IPS-NIHi7 (cell line): Measurements from ENCODE around the gene EEFSEC.

ENCODE experiments used
- DNase-seq: peaks from one replicate; pipeline ENCODE4 v3.0.0; 2012; ENCODE audit warnings: mixed read lengths; ENCODE audit errors: extremely low spot score

The EEFSEC gene

GRCh38 chr3:128185630-128186447 lies 32.6 kb downstream of the EEFSEC start:
- DNase-seq, result no peak

DNA sequence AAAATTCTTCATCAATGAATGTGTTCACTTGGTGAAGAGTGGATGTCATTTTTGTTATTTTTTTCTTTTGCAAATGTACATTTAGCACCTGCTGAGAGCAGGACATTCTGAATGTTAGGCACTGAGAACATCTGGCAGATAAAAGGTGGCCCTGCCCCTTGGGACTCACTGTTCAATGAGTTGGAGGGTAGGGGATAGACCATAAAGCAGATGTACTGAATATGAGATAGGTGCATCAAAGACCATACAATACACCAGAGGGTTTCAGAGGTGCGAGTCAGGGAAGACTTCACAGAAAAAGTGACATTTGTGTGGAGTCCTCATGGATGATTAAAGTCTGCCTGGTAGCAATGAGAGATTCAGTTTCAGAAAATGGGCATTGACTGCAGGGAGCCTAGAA lies 34.2 kb downstream of the EEFSEC start:
- no peak for DNase-seq

DNA sequence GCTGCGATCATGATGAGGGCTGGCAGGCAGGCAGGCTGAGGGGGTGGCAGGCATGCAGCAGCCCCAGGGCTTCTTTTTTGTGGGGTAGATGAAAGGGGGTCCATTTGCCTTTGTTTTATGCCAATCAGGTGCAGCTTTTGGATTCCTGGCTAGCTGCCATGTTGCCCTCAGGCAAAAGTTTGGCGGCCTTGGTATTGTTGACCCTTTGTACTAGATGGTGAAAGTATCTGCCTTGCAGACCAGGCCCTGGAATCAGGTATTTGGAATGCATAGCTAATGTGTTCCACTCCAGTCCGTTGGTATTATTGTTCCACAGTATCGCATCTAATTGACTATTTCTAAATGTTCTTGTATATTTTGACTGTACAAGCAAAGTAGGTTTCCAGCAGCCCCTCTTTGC lies 35.0 kb downstream of the EEFSEC start:
- no peak for DNase-seq

DNA sequence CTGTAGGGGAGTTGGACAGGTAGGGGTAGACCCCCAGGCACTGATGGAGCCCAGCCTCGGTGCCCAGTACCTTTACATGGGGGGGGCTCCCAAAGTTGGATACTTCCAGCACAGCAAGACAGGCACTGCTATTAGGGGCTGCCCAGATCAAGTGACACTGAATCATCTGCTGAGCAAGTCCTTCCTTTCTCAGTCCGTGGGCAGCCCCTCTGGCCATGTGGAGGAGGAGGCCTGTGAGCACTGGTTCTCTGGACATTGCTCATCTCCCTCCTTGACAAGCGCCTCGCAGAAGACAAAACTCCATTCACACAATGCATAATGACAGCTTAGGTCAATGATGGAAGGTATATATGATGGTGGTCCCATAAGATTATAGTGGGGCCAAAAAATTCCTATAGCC lies 35.7 kb downstream of the EEFSEC start:
- no peak for DNase-seq

DNA sequence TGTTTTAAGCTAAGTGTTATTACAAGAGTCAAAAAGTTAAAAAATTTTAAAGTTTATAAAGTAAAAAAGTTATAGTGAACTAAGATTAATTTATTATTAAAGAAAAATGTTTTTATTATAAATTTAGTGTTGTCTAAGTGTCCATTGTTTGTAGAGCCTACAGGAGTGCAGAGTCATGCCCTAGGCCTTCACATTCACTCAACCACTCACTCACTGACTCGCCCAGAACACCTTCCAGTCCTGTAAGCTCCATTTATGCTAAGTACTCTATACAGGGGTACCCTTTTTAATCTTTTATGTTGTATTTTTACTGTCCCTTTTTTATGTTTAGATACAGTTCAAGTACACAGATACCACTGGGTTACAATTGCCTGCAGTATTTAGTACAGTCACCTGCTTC lies 37.2 kb downstream of the EEFSEC start:
- DNase-seq, result no peak

DNA sequence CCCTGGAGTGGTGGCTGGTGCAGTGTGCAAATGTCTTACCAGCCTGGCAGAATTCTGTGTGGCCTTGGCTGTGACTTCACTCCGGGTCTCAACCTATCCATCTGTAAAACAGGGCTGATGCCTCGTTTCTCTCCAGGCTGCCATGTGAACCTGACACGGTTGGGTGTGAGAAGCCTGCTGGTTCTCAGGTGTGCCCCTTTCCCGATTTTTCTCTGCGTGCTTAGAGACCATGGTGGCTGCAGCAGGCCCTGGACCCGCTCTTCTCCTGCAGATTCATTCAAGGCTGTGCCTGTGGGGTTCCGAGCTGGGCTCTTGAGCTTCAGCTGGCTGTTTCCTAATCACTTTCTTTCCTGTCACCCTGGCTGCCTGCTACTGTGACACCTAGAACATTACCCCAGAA lies 38.9 kb downstream of the EEFSEC start:
- no peak for DNase-seq

- DNase-seq, result no peak
Observed at GRCh38 chr3:128193168-128193567, 39.9 kb downstream of the EEFSEC start.

- no peak for DNase-seq
Observed at GRCh38 chr3:128194843-128195242, 41.6 kb downstream of the EEFSEC start.

GRCh38 chr3:128195369-128195768 lies 42.1 kb downstream of the EEFSEC start:
- no peak for DNase-seq

DNA sequence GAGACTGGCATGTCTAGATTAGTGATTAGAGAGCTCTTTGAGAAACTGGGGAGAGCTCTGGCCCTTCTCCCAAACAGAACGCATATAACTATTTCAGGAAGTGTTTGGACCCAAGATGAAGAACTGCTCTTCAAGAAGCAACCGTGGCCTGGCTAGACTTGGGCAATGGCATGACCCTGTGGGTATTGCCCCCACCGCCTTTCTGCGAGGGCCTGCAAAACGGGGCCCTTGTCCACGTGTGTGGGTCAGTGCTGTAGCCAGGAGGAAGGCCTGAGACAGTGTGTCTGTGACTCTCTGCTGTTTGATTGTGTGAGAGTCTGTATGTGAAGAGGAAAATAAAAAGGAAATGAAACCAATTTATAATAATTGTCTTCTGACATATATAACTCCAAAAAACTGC lies 42.5 kb downstream of the EEFSEC start:
- no peak for DNase-seq

DNA sequence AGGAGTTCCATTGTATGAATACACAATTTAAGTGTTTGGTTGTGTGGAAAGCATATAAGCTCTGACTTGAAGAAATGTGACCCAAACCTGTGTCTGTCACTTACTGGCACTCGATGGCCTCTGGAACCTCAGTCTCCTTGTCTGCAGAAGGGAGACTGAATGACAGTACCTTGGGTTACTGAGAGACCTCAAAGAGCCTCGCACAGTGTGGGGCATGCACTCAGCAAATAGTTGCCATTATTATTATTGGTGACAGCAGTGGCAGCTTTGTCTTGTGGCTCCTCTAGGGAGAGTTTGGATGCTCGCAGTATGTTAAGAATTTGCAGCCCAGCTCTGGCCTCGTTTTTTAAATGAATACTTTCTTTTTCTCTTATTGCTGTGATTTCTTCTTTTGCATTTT lies 43.4 kb downstream of the EEFSEC start:
- DNase-seq, result no peak

DNA sequence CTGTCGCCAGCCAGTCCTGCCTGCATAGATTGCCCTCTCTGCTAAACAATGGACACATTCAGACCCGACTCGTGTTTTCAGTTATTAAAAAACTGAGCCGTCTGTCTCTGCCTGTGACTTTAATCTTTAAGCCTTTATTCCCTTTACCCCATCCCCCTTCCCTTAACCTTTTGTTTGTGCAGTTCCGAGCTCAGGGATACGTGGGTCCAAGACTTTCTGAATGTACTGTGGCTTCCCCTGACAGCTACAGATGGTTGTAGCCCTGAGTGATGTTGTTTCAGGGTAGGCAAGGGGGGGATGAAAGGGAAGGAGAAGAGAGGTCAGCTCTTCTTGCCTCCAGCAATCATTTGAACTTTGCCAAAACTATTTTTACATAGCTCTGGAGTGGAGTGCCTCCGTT lies 44.6 kb downstream of the EEFSEC start:
- DNase-seq, result no peak

GRCh38 chr3:128198313-128198712 lies 45.0 kb downstream of the EEFSEC start:
- no peak for DNase-seq

- DNase-seq, result no peak
Observed at GRCh38 chr3:128199110-128199509, 45.8 kb downstream of the EEFSEC start.

GRCh38 chr3:128201158-128201755 lies 48.0 kb downstream of the EEFSEC start:
- no peak for DNase-seq

DNA sequence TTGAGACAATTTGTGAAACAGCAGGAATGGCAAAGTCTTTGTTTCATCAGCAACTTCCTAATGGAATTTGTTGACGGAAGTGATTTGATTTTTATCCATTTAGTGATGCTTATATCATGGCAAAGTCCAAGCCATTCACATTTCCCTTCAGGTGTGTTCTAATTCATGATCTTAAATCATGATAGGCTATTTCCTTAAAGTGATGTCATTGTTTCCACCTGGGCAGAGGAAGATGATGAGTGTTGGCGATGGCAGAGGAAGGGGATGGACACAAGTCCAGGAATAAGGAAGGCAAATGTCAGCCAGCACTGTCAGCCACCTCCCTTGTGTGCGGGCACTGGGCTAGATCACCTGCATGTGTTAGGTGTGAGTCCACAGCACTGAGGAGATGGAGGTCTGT lies 49.9 kb downstream of the EEFSEC start:
- DNase-seq, result no peak

- no peak for DNase-seq
Observed at GRCh38 chr3:128205558-128206145, 52.4 kb downstream of the EEFSEC start.

- DNase-seq, result no peak
Observed at GRCh38 chr3:128207951-128208350, 54.7 kb downstream of the EEFSEC start.

- no peak for DNase-seq
Observed at GRCh38 chr3:128210711-128211110, 57.4 kb downstream of the EEFSEC start.

- no peak for DNase-seq
Observed at GRCh38 chr3:128214056-128214455, 60.8 kb downstream of the EEFSEC start.

GRCh38 chr3:128215290-128215689 lies 62.0 kb downstream of the EEFSEC start:
- no peak for DNase-seq

DNA sequence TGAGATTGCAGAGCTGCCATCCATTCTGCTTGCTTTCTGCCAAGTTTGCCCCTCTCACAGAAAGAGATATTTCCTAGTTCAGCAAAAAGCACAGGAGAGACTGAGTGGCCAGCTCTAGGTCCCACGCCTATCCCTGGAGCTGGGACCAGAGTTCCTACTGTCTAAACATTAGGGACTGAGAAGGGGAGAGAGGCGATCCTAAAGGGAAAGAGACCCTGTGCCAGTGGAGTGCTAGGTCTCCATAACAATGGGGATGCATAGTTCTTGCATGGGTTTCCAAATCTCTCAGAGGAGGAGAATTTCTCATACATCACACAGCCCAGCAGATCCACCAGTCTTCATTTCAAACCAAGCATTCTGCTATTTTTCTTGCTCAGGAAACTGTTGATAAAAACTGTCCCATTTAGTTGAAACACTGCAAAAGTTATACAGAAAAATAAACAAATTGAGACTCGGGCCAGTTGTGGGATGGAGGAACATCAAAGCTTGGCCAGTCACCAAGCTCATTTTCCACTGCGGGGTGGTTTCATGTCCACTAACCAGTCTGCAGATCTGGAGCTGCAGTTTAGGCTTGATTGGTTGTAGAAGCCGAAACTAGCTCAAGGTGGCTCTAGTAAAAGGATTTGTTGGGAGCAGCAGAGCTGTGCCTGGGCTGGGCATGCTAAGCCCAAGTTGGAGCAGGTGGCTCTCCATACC lies 62.7 kb downstream of the EEFSEC start:
- no peak for DNase-seq
